Renal cortex interstitium (tissue), 15 donors: ENCODE results near the gene NOTCH3. TPM values are rescaled to one million over a fixed set of nuclear protein-coding genes. Genes with fewer than 3 reads are reported as not detected.

Experiments
- DNase-seq, 11 donors: peaks; one replicate each; pipeline ENCODE4 v3.0.0-alpha.2; 2013; ENCODE audit warnings: low read depth in 9 of 11, low spot score in 4 of 11; ENCODE audit errors: extremely low read depth in 1 of 11
- long read RNA-seq, 16 experiments: transcript quantifications; one replicate each; lab custom pipeline, GENCODE V29; 2026
- polyA plus RNA-seq, 3 donors: library from polyadenylated mRNA; unstranded; fragments of 120-200 nt; gene quantifications; one replicate each; pipeline ENCODE4 v1.2.1, GENCODE V29; 2013; ENCODE audit not compliant: insufficient read length in 3 of 3

The NOTCH3 gene
- polyA plus RNA-seq: 100 to 1,000 TPM in 2 of 3 donors, 10 to 100 TPM in 1; 96.0 to 146 (median 111) TPM
- long read RNA-seq, donor 1: 0 reads
- long read RNA-seq, donor 2, partial matches to known transcripts: 5 of 5 reads
- long read RNA-seq, donor 2, other reads (novel, unspliced or antisense): 0 of 5 reads
- long read RNA-seq, donor 3, full-length matches to known transcripts: 2 of 15 reads
- long read RNA-seq, donor 3, partial matches to known transcripts: 13 of 15 reads
- long read RNA-seq, donor 3, other reads (novel, unspliced or antisense): 0 of 15 reads
- long read RNA-seq, donor 4, full-length matches to known transcripts: 6 of 19 reads
- long read RNA-seq, donor 4, partial matches to known transcripts: 13 of 19 reads
- long read RNA-seq, donor 4, other reads (novel, unspliced or antisense): 0 of 19 reads
- long read RNA-seq, donor 5, full-length matches to known transcripts: 2 of 53 reads
- long read RNA-seq, donor 5, partial matches to known transcripts: 51 of 53 reads
- long read RNA-seq, donor 5, other reads (novel, unspliced or antisense): 0 of 53 reads
- long read RNA-seq, donor 6, full-length matches to known transcripts: 5 of 11 reads
- long read RNA-seq, donor 6, partial matches to known transcripts: 6 of 11 reads
- long read RNA-seq, donor 6, other reads (novel, unspliced or antisense): 0 of 11 reads
- long read RNA-seq, donor 7: 0 reads
- long read RNA-seq, donor 8: 0 reads
- long read RNA-seq, donor 9, full-length matches to known transcripts: 1 of 13 reads
- long read RNA-seq, donor 9, partial matches to known transcripts: 12 of 13 reads
- long read RNA-seq, donor 9, other reads (novel, unspliced or antisense): 0 of 13 reads
- long read RNA-seq, donor 10, partial matches to known transcripts: 5 of 5 reads
- long read RNA-seq, donor 10, other reads (novel, unspliced or antisense): 0 of 5 reads
- long read RNA-seq, donor 11, full-length matches to known transcripts: 1 of 37 reads
- long read RNA-seq, donor 11, partial matches to known transcripts: 36 of 37 reads
- long read RNA-seq, donor 11, other reads (novel, unspliced or antisense): 0 of 37 reads
- long read RNA-seq, donor 12: 0 reads
- long read RNA-seq, donor 13: 0 reads
- long read RNA-seq, donor 14, full-length matches to known transcripts: 1 of 11 reads
- long read RNA-seq, donor 14, partial matches to known transcripts: 10 of 11 reads
- long read RNA-seq, donor 14, other reads (novel, unspliced or antisense): 0 of 11 reads
- long read RNA-seq, donor 15, full-length matches to known transcripts: 1 of 7 reads
- long read RNA-seq, donor 15, partial matches to known transcripts: 6 of 7 reads
- long read RNA-seq, donor 15, other reads (novel, unspliced or antisense): 0 of 7 reads
- long read RNA-seq, donor 16, full-length matches to known transcripts: 10 of 98 reads
- long read RNA-seq, donor 16, partial matches to known transcripts: 88 of 98 reads
- long read RNA-seq, donor 16, other reads (novel, unspliced or antisense): 0 of 98 reads

DNA sequence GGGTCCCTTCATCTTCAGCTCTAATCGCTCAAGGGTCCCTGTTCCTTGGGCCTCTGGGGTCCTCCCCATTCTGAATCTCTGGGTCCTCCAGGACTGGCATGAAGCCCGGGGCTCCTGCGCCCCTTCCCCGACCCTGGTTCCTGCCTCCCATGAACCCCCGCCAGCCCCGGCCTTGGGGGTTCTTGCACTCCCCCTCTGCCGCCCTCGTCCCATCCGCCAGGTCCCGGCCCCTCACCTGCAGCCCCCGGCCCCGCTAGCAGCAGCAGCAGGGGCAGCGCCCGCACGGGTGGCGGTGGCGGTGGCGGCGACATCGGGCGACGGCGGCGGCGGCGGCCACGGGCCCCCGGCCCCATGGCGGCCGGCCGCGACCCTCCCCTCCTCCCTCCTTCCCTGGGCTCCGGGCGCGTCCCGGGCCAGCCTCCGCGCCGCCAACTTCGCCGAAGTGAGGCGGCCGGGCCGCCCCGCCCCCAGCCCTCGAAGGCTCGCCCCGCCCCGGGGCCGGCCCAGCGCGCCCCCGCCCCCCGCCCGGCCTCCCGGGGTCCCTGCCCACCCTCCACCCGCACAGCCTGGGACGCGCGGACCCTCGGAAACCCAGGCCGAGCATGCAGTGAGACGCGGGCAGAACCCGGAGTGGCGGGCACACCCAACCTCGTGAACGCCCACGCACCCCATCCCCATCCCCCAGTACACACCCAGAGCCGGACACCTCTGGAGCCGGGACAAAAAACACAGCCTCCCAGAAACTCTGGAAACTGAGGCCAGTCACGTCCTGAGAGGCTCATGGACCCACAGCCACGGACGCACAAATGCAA is at the start of gene NOTCH3:
TSS of gene NOTCH3 (minus strand) at position 443 of the 812 bp plus-strand sequence. CDS start at position 353, 90 bp downstream.
- peak in 1 of 11 donors; percentile 40 for DNase-seq

DNA sequence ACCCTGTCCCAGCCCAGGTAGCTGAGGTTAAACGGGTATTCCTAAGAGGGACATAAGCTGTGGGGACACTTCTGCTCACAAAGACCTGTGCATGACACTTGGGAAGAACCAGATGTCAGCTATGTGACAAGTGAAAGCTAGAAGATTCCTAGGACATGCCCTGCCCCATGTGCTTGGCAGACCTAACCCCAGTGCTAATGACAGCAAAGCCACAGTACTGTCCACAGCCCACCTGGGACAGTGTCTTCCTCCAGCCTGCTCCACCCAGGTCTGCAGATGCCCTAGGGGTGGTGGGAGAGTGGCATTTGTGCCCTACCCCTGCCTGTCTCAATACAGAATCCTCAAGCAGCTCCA is 49.8 kb upstream of the NOTCH3 start:
- DNase-seq: no peak

DNA sequence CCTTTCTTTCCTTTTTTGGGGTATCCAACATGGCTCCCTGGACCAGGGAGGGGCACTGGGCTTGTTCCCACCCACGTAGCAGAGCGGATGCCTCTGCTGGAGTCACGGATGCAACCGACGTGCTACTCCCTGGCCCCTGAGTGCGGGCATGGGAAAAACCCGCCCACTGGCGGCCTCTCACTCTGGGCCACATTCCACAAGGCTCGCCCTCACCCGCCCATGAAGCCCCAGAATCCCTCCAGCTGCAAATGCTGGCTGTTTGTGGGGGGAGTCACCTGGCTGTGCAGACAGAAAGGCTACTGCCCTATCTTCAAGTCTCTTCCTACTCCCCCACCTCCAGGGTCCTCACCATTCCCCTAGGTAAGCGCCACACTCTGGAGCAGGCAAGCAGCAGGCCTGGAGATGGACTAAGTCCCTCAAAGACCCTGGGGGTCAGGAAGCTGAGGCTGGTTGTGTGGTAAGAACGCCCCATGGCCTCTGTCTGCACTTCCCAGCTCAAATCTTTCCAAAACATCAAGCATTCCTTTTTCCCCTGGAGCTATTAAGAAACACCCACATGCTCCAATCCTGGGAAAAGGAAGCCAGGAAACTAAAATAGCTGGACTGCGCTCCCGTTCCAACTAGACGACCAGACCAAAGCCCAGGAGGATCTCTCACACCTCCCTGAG is 49.3 kb upstream of the NOTCH3 start:
- peak in 4 of 11 donors; percentile 61 to 72 (median 66) for DNase-seq

DNA sequence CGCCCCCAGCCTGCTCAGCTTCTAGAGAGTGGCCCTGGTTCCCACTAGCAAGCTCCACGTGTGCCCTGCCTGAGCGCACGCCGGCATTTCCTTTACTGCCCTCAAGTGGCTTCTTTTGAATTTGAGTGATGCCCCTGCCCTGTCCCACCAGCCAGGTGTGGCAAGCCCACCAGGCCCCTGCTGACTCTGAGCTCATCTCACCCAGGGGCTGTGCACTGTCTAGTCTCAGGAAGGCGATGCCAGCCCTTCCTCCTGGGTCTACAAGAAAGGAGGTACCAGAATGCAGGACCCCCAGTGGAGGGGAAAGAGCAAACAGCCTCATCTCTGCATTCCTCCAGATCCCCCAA is 48.7 kb upstream of the NOTCH3 start:
- no peak for DNase-seq

DNA sequence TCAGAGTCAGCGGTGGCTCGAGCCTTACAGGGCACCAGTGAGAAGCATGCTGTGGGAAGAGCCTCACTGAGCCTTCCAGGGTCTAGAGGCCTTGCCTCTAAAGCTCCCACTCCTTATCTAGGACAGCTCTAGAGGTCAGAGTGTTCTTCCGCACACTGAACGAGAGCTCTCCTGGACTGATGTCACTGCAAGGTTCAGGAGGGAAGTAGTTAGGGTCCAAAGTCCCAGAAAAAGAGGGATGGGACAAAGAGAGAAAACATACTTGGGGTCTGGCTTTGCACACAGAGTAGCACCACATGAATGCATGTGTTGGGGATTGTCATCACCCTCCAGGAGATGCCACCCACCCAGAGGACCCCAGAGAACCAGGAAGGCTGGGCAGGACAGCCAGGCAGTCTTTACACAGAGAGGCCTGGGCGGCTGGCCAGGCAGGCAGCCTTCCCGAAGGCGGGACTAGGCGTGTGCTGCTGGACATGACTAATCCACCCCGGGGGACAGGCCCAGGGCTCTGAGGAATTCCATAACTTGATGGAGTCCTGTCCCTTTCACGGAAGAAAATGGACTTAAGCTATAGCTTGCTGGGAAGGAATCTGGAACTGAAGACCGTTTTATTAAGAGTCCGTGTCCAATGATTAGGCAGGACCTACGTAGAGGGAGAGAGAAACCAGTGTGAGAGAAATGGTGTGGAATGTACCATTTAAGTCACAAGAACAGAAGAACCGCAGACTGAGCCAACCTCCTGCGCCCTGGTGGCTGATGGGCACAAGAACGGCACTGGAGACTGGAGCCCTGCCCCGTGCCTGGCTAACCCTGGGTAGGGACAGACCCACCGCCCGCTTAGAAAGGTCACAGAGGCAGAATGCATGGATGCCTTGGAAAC is 48.1 kb upstream of the NOTCH3 start:
- DNase-seq: no peak

DNA sequence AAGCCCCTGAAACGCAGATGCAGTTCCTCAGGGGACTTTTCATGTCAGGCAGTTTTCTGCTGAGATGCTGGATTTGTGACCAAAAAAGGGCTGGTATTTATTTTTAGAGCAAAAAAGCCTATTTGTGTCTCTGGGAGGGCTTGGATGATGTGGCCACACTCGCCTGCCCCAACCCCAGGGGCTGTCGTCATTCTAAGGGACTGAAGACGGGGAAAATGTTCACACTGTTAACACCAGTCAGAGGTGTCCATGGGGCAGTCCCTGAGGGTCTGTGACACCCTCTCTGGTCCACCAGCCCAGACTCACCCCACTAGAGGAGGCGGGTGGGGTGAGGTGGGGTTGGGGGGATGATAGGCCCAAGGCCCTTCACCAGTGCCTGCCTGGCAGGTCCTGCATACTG is 47.3 kb upstream of the NOTCH3 start:
- DNase-seq: no peak

DNA sequence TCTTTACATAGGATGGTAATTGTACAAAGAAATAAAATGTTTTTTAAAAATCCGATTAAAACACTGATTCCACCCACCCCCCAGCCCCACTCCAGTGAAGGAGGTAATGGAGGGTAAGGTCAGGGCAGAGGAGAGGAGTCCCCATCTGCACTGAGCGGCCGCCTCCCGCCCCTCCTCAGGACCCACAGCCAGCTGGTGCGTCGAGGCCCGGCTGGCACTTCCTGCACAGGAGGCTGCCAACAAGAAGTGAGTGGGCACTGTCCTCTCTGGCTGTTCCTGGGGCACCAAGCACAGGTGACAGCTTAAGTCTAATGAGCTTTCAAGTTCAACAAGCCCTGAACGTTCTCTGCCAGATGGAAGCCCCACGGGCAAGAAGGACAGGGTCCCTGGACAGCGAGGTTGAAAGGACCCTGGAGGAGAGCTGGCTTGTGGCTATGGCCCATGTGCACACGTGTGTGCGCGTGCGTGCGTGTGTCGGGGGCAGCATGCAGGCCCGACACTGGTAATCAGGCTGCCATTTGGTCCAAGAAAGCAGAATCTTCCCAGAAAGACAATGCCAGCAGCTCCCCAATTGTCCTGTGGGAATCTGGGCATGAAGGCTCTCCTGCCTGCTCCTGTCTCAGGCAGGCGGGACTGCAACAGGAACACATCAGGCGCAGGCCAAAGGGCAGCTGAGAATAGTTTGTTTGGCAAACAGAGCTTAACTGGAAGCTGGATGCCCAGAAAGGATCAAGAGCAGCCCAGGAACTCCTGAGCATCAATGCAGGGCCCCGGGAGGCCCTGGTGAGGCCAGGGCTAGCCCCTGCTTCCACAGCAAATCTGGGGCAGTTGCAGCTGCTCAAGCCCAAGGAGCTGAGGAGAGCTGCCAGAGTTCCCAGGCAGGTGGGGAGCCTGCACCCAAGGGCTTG is 46.6 kb upstream of the NOTCH3 start:
- DNase-seq: no peak

DNA sequence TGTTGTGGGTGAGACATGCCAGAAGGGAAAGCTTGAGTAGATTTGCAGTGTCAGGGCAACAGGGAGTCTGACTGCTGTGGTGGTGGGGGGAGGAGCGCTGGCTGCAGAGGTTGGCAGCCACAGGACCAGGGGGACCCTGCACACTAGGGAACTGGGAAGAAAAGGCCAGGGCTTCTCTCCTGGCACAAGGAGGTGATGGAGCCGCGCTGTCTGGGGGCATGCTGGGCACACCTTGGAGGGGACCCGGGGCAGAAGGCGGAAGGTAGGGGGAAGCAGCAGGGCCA is 45.3 kb upstream of the NOTCH3 start:
- DNase-seq: no peak

DNA sequence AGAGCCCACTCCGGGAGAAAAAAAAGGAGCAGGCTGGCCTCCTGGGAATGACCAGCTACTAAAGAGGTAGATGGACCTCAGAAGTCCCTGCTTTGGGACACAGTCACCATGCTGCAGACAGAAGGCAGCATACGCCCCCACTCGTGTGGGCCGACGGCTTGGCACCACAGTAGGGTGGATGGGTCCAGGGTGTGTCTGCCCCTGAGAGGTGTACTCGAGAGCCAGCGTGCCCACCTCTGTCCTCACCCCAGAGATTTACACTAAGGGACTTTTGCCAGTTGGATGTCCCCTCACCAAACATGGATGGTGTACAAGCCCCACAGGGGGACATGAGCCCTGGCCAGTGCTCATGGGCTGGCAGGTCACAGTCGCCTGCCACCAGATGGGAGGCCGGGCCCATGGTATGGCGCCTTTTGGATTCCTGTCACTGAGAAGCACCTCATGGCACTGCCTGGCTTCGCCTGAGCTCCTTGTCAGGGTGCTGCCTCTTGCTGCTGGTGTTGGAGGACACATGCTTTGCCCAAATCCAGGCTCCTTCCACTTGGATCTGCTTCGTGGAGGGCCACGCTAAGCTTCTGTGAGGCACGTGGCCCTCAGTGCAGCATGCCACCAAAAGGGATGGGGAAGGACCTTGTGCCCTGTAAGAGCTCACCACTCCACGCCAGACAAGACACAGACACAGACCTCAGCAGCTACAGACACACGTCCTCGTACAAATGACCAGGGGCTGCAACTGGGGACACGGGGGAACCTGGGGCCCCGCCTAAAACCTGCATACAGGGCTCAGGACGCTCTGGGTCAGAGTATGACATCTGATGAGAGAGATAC is 44.8 kb upstream of the NOTCH3 start:
- no peak for DNase-seq

DNA sequence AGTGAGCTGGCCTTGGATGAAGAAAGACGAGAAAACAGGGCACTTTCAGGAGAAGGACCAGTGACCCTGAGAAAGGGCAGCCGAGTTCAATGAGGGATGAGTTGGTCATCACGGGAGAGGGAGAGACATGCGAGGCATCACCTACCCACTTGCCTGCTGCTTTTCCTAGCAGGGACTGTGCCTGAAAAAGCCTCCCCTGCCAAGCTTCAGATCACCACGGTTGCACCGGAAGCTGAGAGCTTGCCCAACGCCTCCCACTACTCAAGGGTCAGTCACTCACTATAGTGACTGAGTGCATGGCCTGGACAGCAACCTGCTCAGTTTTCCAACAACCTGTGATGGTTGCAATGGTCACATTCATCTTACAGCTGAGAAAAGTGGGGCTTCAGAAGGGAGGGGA is 44.0 kb upstream of the NOTCH3 start:
- no peak for DNase-seq

DNA sequence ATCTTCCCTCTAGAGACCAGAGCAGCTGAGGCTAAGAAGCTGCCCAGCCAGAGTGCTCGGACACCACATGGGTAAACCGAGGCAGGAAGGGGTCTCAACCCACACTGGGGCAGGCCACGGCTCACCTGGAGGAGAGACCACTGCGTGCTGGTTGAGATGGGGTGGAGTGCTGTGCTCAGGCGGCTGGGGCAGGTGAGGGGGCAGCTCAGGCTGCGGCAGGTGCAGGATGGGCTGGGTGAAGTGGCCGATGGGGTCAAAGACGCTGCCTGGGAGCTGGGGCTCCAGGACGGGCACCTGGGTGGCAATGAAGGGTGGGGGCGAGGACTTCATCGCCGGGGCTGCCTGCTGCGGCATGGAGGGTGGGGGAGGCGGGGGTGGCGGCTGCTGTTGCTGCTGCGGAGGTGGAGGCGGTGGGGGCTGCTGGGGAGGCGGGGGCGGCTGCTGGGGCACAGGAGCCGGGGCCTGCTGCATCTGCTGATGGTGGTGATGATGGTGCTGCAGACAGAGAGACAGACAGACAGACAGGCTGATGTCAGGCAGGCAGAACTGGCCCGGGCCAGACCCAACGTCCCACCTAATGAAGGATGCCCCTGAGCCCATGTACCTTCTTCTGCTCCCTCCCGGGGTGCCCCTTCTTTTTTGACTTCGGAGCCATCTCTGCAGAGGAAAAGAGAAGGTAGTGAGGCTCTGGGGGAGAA is 43.5 kb upstream of the NOTCH3 start:
- DNase-seq: no peak

DNA sequence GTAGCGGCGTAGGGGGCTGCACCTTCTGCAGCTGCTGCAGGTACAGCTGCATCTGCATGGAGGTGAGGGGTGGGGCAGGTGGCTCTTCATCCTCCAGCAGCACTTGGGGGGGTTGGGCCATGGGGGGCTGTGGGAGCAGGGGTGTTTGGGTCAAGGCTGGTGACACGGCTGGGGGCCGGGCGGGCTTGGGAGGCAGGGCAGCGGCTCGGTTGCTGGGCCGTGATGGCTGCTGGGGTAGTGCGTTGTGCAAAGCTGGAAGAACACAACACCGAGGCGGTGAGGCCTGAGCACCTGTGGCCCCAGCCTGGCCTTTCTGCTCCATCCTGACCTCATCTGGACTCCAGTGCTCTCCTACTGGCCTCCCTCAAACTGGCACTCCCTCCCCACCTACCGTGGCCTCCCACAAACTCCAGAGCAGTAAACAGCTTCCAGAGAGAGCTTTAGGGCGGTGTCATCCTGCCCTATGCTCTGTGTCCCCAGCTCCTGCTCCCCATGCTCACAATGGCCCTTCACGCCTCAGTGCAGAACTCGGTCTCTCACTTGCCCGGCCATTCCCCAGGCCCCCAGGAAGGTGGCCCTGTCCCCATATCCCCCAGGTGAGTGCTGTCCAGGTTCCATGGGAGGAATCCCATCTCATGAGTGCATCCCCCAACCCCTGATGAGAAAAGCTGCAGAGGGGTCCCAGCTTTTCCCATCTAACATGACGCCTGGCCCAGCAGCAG is 42.6 kb upstream of the NOTCH3 start:
- no peak for DNase-seq

DNA sequence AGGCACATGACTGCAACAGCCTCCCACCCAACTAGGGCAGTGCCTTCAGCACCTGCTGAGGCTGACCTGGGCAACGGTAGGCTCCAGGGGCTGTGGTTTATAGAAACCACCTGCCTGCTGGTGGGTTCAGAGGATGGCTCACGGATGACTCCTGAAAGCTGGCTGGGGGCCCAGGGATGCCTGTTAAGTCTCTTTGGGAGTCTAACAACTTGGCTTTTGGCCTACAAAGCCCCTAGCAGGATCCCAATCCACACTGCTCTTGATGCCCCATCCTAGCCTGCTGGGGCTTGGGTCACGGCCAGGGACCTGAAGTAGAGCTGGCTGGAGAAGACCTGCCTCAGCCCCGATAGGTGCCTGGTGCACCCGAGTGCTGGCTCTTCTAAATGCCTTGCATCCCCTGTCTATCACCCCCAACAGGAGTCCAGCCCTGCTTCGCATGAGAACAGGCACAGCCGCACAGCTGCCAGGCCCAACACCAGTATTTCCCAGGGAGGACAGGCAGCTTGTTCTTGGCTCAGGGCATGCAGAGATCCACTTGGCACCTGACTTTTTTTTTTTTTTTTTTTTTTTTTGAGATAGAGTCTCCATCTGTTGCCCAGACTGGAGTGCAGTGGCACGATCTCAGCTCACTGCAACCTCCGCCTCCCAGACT is 40.6 kb upstream of the NOTCH3 start:
- no peak for DNase-seq

DNA sequence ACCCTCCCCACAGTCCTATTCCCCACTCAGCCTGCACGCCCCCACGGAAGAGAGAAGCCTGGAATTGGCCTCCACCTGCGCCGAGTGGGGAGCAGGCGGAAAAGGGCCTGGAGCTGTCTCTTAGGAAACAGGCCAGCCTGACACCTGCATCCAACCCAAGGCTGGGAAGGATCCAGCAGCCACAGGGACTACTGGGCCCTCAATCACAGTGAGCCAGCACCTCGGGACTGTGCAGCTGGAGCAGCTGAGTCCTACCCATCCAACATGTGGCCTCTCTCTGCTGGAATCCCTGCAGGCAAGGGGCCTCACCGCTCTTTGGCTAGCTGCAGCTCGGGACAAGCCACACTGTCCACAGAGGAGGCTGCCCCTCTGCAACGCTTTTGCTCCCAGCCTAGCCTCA is 39.7 kb upstream of the NOTCH3 start:
- DNase-seq: no peak
